Stomach (tissue), 9 donors: ENCODE measurements around the gene B2M. TPM values are rescaled to one million over a fixed set of nuclear protein-coding genes. Genes with fewer than 3 reads are reported as not detected.

Experiments
- DNase-seq, 2 donors: peaks; one replicate each; pipeline versions ENCODE4 v3.0.0 to v3.0.0-alpha.2; 2013 to 2019
- H3K27ac ChIP-seq, 5 donors: fragments of 200-600 bp in 4 of 5; sonication (generic) in 4 of 5; one replicate each; pipeline ENCODE4 v1.5.1; 2013 to 2019; ENCODE audit warnings: mild to moderate bottlenecking in 1 of 5, moderate library complexity in 1 of 5
- H3K27me3 ChIP-seq, 3 donors: fragments of 200-600 bp; sonication (generic); one replicate each; pipeline ENCODE4 v1.5.1; 2017 to 2019; ENCODE audit warnings: mixed run types in 1 of 3
- H3K36me3 ChIP-seq, 4 donors: fragments of 200-600 bp; sonication (generic); 1 replicate in 3 of 4; 2 replicates in 1 of 4; pipeline ENCODE4 v1.5.1; 2016 to 2019
- H3K4me1 ChIP-seq, 4 donors: fragments of 200-600 bp; sonication (generic); one replicate each; pipeline ENCODE4 v1.5.1; 2016 to 2019
- H3K4me3 ChIP-seq, 4 donors: fragments of 200-600 bp; sonication (generic) in 3 of 4; one replicate each; pipeline ENCODE4 v1.5.1; 2016 to 2019; ENCODE audit warnings: mild to moderate bottlenecking in 1 of 4
- H3K9me3 ChIP-seq, 4 donors: fragments of 200-600 bp; sonication (generic); one replicate each; pipeline ENCODE4 v1.5.1; 2016 to 2019
- CTCF ChIP-seq, 7 experiments: fragments of 450-650 bp in 4 of 7; fragments of 200-600 bp in 3 of 7; sonication (generic) in 3 of 7; IDR thresholded peaks; one replicate each; pipeline ENCODE4 v1.5.1; 2016 to 2019; ENCODE audit warnings: antibody characterized with exemption in 7 of 7, control low read depth in 2 of 7, mild to moderate bottlenecking in 1 of 7
- EP300 ChIP-seq: sonication (generic); formaldehyde crosslinking; IDR thresholded peaks from one replicate; pipeline ENCODE4 v1.6.1; 2017; ENCODE audit warnings: antibody characterized with exemption
- POLR2A ChIP-seq, 4 donors: fragments of 450-650 bp; IDR thresholded peaks; one replicate each; pipeline ENCODE4 v1.6.1; 2016; ENCODE audit warnings: antibody characterized with exemption in 4 of 4, control low read depth in 2 of 4, mild to moderate bottlenecking in 1 of 4, moderate library complexity in 1 of 4
- POLR2AphosphoS5 ChIP-seq, 3 donors: sonication (generic); formaldehyde crosslinking; IDR thresholded peaks; one replicate each; pipeline ENCODE4 v1.6.1; 2016; ENCODE audit warnings: antibody characterized with exemption in 3 of 3
- WGBS, 5 donors: extraction: QIAGEN DNeasy Blood & Tissue Kit in 3 of 5; methylation state at CpG; one replicate each; pipeline versions ENCODE4 v1.1.5 to v1.1.7; 2013 to 2018; 5-methylcytosine and 5-hydroxymethylcytosine counted together
- intact Hi-C: fragments of 100-400 bp; cut with DNase I; formaldehyde crosslinking; loops from one replicate; pipeline ENCODE4 v1.15.1; 2023; ENCODE audit warnings: low total_unique reads
- polyA plus RNA-seq, 3 donors: library from polyadenylated mRNA; stranded (reverse); fragments of 200-250 nt; gene quantifications; one replicate each; pipeline ENCODE4 v1.2.3, GENCODE V29; 2013
- total RNA-seq, 5 donors: library from RNA; depleted of rRNA; stranded (reverse); fragments of >200 nt; gene quantifications; one replicate each; pipeline versions ENCODE4 v1.1.0 to v1.2.3, GENCODE V29; 2014 to 2016
- donor health status: healthy with polysubstance abuse.
- donor health status: Bipolar disorder and iron deficiency.
- donor health status: healthy.

The B2M gene
- total and polyA plus RNA-seq, 8 donors: 815 to 3,849 (median 1,903) TPM

- DNase-seq: no peak
- Histone ChIP-seq H3K4me3 (peak overlapping the region in 2 of 4 donors; percentile 67 to 70), H3K36me3 (peaks cover 30 to 62% (median 51%) of the 10 kb centered on the region in 4 donors), H3K27me3 (no peaks in the 10 kb centered on the region), H3K27ac (peak overlapping the region in 1 of 5 donors; percentile 100), H3K4me1 (peaks cover 7 to 70% (median 40%) of the 10 kb centered on the region in 4 donors), H3K9me3 (no peaks in the 10 kb centered on the region)
- intact Hi-C loops: no loop called here
- TF ChIP-seq POLR2AphosphoS5 (IDR thresholded peaks at IDR 0.05) (no peak), POLR2A (IDR thresholded peaks at IDR 0.05) (no peak), EP300 (no peak), CTCF (IDR thresholded peaks at IDR 0.05) (no peak)
- 76 to 90% (median 80%) methylated on average over 2 of the region's 2 CpGs for WGBS, 5 donors
Observed at GRCh38 chr15:44715797-44716334, 4.5 kb downstream of the B2M start.

GRCh38 chr15:44716983-44717602 lies 5.8 kb downstream of the B2M start:
- Histone ChIP-seq H3K27me3 (no peaks in the 10 kb centered on the region), H3K27ac (peak overlapping the region in 2 of 5 donors; percentile 34 to 100), H3K36me3 (peaks cover 30 to 62% (median 51%) of the 10 kb centered on the region in 4 donors), H3K9me3 (no peaks in the 10 kb centered on the region), H3K4me3 (peak overlapping the region in 1 of 4 donors; percentile 15), H3K4me1 (peaks cover 7 to 70% (median 40%) of the 10 kb centered on the region in 4 donors)
- TF ChIP-seq POLR2AphosphoS5 (IDR thresholded peaks at IDR 0.05) (no peak), CTCF (IDR thresholded peaks at IDR 0.05) (no peak), EP300 (no peak)
- intact Hi-C loops: no loop called here
- WGBS, 5 donors: 76 to 92% (median 81%) methylated on average over 2 of the region's 2 CpGs
- no peak for DNase-seq

DNA sequence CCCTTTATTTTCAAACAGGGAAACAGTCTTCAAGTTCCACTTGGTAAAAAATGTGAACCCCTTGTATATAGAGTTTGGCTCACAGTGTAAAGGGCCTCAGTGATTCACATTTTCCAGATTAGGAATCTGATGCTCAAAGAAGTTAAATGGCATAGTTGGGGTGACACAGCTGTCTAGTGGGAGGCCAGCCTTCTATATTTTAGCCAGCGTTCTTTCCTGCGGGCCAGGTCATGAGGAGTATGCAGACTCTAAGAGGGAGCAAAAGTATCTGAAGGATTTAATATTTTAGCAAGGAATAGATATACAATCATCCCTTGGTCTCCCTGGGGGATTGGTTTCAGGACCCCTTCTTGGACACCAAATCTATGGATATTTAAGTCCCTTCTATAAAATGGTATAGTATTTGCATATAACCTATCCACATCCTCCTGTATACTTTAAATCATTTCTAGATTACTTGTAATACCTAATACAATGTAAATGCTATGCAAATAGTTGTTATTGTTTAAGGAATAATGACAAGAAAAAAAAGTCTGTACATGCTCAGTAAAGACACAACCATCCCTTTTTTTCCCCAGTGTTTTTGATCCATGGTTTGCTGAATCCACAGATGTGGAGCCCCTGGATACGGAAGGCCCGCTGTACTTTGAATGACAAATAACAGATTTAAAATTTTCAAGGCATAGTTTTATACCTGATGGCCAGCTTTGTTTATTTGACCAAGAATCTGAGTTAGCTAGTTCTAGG lies 7.0 kb downstream of the B2M start:
- H3K36me3 ChIP-seq: peaks cover 30 to 60% (median 51%) of the 10 kb centered on the region in 4 donors
- WGBS, 5 donors: 64 to 79% (median 66%) methylated on average over 4 of the region's 4 CpGs

More for the DNA sequence above, 7.0 kb downstream of the B2M start:
- Histone ChIP-seq H3K4me3 (no peak overlapping the region), H3K27me3 (no peaks in the 10 kb centered on the region), H3K27ac (peak overlapping the region in 2 of 5 donors; percentile 20 to 71), H3K9me3 (no peaks in the 10 kb centered on the region), H3K4me1 (peaks cover 7 to 66% (median 37%) of the 10 kb centered on the region in 4 donors)
- intact Hi-C loops: no loop called here
- TF ChIP-seq CTCF (IDR thresholded peaks at IDR 0.05) (no peak), EP300 (no peak), POLR2AphosphoS5 (IDR thresholded peaks at IDR 0.05) (no peak), POLR2A (IDR thresholded peaks at IDR 0.05) (no peak)
- DNase-seq: no peak
